GM11168 (cell line): ENCODE measurements around the gene MRPS10.
"Not testable (repeated sequence)": the region's sequence is repeated elsewhere in the genome, so short reads cannot be mapped to it uniquely, and the experiment has no call there.

Source experiments
- in situ Hi-C: fragments of 300-500 bp; cut with MboI; formaldehyde crosslinking; loops from one replicate; pipeline ENCODE4 v1.12.0; 2022; ENCODE audit warnings: low sequenced_read_pairs; ENCODE audit not compliant: unreplicated experiment

Gene MRPS10

DNA sequence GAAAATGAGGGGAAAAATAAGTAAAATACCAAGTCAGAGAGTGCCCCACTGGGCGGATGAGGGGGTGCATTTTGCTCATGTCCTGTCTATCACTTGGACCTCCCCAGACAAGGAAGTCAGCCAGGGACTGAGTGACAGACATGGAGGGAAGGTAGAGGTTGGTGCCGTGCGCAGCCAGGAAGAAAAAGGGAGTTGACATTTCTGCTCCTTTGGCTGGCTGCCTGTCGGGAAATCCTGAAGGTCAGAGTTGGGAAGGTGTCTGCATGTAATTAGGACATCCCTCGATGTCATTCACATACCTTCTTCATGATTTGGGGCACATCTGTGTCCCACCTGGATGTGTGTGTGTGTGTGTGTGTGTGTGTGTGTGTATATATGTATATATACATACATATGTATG is 35.6 kb downstream of the MRPS10 start:
- in situ Hi-C loops, result no loop called here

DNA sequence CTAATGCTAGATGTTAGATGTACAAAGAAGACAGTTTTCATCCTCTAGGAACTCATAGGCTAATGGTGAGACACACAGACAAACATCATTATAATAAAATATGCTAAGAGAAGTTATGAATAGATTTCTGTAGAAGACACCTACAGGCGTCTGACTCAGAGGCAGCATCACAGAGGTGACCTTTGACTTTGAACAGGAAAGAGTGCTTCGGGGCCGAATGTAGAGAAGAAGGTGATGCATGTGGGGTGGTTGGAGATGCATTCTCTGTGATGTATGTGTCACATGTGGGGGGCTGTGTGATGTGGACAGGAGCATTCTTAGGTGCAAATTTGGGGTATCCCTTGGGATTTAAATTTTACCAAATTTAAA is 37.7 kb downstream of the MRPS10 start:
- in situ Hi-C loops, result no loop called here

DNA sequence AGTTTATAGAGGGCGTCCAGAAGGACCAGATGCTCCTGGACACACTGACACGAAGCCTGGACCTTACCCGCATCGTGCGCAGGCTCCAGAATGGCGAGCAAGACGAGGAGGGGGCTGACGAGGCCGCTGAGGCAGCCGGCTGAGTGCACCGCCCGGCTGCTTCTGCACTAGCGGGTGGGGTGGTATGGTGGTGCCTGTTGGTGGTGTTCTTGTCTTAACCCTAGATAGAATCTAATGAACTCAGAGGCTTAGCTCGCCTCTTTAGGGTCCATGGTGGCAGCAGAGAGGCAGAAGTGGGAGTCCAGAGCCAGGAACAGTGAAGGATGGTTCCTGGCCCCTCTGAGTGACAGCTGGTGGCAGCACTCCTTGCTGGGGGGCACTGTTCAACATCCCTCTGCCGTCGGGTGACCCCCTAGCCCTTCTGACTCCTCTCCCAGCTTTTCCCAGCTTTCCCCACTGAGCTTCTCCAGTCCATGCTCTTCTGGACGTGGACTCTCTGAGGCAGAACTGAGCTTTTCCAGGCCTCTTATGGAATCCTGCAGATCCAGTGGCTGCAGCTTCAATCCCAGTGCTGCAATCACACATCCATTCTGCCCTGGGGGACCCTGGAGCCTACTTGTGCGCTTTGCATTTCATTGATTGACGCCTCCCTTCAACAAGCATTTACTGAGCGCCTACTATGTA is 38.3 kb downstream of the MRPS10 start:
- in situ Hi-C loops, result no loop called here

DNA sequence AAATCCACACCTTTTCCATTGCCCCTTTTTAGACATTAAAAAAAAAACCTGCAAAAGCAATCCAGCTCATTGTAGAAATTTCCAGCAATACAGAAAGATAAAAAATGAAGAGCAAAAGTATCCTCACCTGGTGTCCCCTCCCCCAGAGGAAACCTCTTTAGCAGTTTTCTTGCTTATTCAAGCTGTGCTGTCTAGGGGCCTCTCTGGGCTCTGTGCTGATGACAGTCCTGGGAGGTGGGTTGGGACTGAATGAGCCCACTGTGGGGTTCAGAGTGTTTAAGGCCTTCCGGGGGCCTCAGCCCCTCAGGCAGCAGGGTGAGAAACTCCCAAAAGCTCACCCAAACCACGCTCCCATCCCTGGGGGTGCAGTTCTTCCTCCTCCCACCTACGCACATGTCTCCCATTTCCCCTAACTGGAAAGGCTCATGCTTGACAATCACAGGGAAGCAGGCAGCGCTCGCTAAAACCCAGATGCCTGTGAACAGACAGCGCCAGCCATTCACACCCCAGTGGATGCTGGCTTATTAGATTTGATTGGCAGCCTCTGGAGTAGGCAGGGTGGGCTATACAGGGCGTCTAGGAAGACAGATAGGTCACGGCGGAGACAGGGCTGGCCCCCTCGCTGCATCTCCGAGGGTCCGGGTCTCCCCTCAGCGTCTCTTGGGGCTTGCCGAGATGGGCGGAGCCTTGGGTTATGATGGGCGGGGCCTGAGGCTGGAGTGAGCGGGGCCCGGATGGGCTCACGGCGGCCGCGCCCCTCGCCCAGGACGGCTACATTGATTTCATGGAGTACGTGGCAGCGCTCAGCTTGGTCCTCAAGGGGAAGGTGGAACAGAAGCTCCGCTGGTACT is 39.9 kb downstream of the MRPS10 start:
- in situ Hi-C loops, result no loop called here

DNA sequence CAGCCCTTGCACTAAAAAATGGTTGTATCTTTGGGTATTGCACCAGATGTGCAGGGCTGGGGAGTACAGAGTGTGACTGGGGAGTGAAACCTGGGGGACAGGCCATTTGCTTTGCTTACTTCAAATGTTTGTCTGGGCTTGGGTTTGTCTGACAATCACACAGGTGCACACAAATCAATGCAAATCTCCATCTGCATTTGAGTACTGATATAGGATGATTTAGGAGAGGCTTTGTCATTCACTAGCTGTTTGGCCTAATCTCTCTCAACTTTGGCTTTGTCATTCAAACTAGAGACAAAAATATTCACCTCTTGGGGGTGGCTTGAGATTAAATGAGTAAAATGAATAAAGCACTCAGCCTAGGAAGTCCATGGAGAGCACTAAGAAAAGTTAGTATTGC is 40.7 kb downstream of the MRPS10 start:
- in situ Hi-C loops, result no loop called here

DNA sequence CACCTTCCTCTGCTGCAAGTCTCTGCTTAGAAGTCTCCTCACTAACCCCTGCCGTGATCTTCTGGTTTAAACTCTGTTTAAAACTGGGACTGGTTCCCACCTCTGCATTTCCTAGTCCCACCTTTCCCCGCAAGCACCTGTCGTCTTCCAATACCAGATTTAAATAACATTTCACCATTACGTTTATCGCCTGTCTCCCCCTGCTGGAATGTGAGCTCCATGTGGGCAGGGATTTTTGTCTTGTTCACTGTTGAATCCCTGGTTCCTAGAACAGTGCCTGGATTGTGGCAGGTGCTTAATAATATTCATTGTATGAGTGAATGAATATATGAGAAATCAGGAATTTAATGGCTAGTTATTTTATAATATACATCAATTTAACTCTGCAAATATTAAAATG is 41.8 kb downstream of the MRPS10 start:
- in situ Hi-C loops, result no loop called here

DNA sequence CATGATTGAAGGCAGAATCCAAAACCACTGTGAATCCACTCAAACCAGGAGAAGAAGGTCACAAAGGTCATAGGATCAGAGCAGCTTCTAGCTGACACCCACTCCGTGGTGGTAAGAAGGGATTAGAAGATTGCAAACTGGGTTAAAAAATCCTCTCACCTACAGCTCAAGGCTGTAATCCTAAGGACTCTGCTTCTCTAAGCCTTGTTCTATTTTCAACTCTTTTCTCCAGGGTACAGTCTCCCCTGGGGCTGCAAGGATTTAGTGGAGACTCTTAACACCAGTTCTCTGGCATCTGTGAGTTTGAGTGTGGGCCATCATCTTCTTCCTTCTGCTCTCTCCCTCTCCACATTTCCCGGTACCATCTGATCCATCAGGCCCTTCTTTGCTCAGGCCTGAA is 44.6 kb downstream of the MRPS10 start, which contains the start of gene GUCA1A:
Gene GUCA1A, plus strand, starts transcription at position 264 of the 400 bp plus-strand sequence. CDS start 250 bp downstream, outside the sequence.
- in situ Hi-C loops, result no loop called here

DNA sequence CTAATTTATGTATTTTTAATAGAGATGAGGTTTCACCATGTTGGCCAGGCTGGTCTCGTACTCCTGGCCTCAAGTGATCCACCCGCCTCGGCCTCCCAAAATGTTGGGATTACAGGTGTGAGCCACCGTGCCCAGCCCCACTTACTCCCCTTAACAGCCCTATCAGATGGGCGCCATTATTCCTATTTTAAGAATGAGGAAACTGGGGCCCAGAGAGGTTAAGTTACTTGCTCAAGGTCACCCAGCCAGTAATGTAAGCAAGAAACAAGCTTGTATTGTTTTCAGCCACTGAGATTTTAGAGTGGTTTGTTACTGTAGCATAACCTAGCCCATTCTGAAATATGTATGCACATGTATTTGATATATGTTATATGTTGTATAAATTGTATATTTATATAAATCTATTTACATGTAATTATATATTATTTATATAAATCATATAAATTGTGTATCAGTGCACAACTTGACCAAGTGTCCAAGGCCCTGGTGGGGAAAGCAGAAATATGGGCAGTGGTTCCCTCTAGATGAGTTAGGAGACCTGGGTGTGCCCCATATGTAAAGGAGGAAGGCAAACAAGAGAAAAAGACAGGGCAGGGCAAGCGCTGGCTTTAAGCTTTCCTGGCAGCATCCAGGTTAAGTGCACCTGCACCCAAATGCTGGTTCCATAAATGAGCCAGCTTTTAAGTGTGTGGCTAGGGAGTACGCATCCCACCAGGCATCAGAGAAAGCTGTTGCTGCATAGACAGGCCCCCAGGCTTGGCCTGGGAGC is 45.7 kb downstream of the MRPS10 start:
- in situ Hi-C loops, result no loop called here

DNA sequence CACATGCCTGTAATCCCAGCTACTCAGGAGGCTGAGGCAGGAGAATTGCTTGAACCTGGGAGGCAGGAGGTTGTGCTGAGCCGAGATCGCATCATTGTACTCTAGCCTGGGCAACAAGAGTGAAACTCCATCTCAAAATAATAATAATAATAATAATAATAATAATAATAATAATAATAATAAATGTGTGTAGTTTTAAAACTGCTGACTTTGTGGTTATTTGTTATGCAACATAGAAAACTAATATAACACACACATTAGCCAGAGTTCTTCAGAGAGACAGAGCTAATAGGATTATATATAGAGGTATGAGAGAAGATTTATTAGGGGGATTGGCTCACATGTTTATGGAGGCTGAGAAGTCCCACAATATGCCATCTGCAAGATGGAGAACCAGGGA is 47.9 kb downstream of the MRPS10 start:
- in situ Hi-C loops, result not testable (repeated sequence)

DNA sequence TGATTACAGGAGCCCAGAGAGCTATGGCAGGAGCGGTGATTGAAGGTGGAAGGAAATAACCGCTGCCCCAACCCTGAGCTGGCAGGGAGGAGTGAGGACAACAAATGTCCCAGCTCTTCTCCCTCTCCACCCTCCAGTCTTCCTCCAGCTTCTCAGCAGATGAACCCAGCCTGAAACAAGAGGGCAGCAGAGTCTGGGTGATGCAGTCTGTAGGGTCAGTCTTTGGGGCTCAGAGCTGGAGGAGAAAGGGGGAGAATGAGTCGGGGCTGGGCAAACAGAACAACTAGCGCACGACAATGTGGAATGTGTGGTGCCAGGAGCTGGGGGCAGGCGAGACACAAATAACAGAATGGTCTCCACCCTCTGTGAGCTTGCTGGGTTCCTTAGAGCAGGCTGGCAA is 49.0 kb downstream of the MRPS10 start:
- in situ Hi-C loops, result no loop called here

DNA sequence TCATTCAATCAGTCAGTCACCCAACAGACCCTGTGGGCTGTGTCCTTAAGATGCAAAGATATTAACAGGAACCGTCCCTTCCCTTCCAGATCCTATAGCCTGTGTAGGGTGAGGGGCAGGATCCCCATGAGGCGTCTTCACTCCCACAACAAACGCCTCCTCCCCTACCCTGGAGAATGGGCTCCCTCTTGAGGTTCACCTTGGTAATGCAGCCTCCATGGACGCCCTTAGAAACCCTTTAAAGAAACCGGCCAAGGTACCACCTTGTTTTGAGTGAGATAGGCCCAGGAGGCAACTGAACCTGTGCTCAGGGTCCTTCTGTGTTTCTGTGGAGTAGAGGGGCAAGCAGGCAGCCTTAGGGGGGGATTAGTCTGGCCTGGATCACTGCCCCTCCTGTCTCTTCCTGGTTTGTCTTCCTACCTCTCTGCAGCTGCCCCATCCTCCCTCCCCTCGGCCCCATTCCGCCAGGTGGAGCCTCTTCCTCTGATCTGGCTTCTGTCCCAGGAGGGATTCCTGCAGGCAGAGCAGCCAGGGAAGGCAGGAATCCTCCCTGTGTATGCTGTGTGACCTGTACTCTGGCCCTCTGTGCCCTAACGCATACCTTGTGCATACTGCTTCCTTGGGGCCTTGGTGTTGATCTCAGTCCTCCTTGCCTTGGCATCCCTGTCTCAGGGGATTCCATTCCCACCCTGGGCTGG is 51.1 kb downstream of the MRPS10 start:
- in situ Hi-C loops, result no loop called here

DNA sequence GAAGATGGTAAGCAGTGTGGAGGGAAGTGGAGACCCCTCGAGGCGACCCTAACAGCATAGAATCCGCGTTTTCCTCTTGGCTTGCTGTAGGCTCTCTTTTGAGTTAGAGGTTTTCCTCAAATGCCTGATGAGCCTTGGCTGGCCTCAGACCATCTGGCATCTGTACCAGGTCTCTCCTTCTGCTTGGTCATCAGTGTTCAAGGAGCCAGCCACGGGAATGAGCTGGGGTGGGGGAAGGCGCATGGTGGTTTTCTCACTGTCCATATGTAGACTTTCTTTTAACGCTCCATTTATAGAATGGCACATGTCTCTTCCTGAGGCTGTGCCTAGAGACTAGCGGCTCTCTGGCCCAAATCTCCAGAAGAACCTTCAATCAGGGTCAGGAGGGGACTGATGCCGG is 52.6 kb downstream of the MRPS10 start:
- in situ Hi-C loops, result no loop called here

DNA sequence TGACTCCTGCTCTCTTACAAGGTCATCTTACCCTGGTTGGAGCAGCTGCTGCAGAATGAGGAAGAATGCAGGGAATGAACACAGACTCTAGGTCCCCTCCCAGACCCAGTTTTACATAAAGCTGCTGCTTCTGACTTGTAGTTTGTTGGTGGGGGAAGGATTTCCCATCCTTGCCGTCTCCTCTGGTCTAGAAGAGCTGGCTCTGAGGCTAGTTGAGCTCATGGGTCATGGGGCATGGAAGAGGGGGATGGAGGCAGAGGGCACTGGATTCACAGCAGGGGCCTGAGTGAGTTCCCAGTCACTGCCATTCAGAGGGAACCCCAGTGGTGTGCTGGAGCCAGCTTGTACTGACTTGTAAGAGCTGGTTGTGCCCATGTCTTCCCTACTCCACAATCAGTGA is 53.7 kb downstream of the MRPS10 start:
- in situ Hi-C loops, result no loop called here

DNA sequence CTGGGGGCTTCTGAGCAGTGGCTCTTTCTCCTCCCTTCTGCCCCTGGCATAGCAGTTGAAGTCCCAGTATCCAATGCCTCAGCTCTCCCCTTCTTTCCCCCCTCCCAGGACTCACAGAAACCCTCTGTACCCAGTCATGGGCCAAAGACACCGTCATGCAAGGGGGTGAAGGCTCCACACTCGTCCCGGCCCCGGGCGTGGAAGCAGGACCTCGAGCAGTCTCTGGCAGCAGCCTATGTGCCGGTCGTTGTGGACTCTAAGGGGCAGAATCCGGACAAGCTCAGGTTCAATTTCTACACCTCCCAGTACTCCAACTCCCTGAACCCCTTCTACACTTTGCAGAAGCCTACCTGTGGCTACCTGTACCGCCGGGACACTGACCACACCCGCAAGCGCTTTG is 54.8 kb downstream of the MRPS10 start:
- in situ Hi-C loops, result no loop called here

DNA sequence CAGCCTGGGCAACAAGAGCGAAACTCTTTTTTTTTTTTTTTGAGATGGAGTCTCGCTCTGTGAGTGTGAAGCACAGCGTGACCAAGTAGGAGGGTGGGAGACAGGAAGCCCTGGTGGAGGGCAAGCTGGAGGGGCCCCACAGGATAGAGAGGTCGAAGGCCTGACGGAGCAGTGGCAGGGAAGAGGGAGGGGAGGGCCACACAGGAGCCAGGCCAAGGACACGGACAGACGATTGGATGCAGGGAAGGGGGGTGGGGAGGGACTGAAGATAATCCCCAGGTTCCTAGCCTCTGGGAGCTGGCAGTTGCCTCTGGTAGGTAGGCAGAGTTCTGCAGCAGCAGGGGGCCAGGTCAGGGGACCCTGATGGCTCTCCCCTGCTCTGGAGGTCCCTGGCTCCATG is 55.3 kb downstream of the MRPS10 start:
- in situ Hi-C loops, result no loop called here

DNA sequence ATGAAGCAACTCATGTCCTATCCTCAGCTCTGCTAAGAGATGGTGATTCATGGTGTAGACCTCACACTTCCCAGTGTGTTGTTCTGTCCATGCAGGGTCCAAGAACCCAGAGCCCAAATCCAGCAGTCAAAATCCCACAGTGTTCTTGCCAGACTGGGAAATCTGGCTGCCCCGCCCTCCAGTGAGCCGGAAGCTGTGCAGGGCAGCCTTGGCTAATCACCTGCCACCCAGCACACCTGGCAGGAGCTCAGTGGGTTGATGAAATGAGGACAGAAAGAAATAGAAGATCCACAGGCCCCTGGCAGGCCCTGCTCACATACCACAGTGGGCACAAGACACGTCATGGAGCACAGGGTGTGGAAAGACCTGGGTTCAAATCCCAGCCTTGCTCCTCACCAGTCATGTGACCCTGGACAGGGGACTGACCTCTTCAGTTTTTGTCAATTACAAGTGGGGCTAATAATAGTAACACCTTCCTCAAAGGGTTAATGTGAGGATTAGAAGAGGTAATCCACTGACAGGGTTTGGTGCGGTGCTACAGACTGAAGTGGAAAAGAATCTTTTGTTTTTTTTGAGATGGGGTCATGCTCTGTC is 58.1 kb downstream of the MRPS10 start:
- in situ Hi-C loops, result no loop called here

DNA sequence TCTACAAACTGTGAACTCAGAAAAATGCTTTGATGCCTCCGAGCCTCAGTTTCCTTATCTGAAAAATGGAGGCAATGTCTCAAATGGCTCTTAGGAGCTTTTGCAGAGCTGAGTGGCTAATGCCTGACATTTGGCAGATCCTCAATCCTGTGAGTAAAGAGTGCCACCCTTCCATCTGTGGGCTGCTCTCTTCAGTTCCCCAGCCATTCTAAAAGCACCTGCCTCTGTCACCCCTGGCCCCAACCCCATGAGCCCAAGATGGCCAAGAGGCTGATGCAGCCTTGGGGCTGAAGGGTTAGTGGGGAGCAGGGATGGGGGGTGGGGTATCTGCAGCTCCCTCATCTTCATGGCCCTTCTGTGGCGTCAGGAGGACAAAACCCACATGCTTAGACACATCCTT is 59.0 kb downstream of the MRPS10 start:
- in situ Hi-C loops, result no loop called here

DNA sequence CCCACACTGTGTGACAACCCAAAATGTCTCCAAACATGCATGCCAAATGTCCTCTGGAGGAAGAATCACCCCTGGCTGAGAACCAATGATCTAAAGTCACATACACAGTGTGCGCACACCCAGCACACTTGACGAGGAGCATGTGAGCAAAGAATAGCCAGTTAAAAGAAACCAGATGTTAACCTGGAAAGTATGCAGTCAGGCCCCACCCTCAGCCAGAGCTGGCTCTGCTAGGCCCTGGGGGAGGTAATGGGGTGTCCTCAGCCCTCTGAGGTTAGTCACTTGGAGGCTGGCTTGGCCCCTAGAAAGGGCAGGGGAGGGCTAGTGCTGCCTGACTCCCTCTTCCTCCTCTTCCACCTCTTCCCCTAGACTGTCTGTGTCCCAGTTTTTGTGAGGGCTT is 59.6 kb downstream of the MRPS10 start:
- in situ Hi-C loops, result no loop called here
